Gastroesophageal sphincter (tissue), 4 donors: ENCODE data around the gene SH2D5. TPM values are rescaled to one million over a fixed set of nuclear protein-coding genes. Genes with fewer than 3 reads are reported as not detected.

Experiments
- ATAC-seq: fragments of 150-250 bp; one replicate; pipeline ENCODE4 v1.9.1; 2016; ENCODE audit warnings: mild to moderate bottlenecking, moderate library complexity
- H3K27ac ChIP-seq, 4 donors: fragments of 200-600 bp; sonication (generic) in 3 of 4; 1 replicate in 3 of 4; 2 replicates in 1 of 4; pipeline ENCODE4 v1.5.1; 2016 to 2019
- H3K27me3 ChIP-seq: fragments of 200-600 bp; sonication (generic); one replicate; pipeline ENCODE4 v1.5.1; 2019
- H3K36me3 ChIP-seq, 2 donors: fragments of 200-600 bp; sonication (generic); one replicate each; pipeline ENCODE4 v1.5.1; 2019; ENCODE audit warnings: control low read depth in 1 of 2
- H3K4me1 ChIP-seq, 3 donors: fragments of 200-600 bp; sonication (generic); 1 replicate in 2 of 3; 2 replicates in 1 of 3; pipeline ENCODE4 v1.5.1; 2016 to 2019; ENCODE audit warnings: control low read depth in 2 of 3
- H3K4me3 ChIP-seq, 2 donors: fragments of 200-600 bp; sonication (generic); one replicate each; pipeline ENCODE4 v1.5.1; 2019; ENCODE audit warnings: mild to moderate bottlenecking in 1 of 2, moderate library complexity in 1 of 2
- H3K9me3 ChIP-seq, 3 donors: fragments of 200-600 bp; sonication (generic); one replicate each; pipeline ENCODE4 v1.5.1; 2017 to 2019; ENCODE audit warnings: control low read depth in 2 of 3
- EP300 ChIP-seq: sonication (generic); formaldehyde crosslinking; IDR thresholded peaks from one replicate; pipeline ENCODE4 v1.6.1; 2017; ENCODE audit warnings: antibody characterized with exemption, mild to moderate bottlenecking
- POLR2A ChIP-seq, 2 donors: fragments of 450-650 bp; IDR thresholded peaks; one replicate each; pipeline ENCODE4 v1.6.1; 2017; ENCODE audit warnings: antibody characterized with exemption in 2 of 2, mild to moderate bottlenecking in 2 of 2, moderate library complexity in 1 of 2
- POLR2AphosphoS5 ChIP-seq: sonication (generic); formaldehyde crosslinking; IDR thresholded peaks from one replicate; pipeline ENCODE4 v1.6.1; 2017; ENCODE audit warnings: antibody characterized with exemption
- WGBS, 2 donors: methylation state at CpG; one replicate each; pipeline ENCODE4 v1.1.5; 2018; ENCODE audit warnings: low coverage in 1 of 2; 5-methylcytosine and 5-hydroxymethylcytosine counted together
- total RNA-seq, 4 donors: library from RNA; depleted of rRNA; stranded (reverse); fragments of >200 nt; gene quantifications; one replicate each; pipeline ENCODE4 v1.1.0, GENCODE V29; 2016
- TF ChIP-seq, protein P1 (sequence below), 4 experiments: fragments of 200-600 bp in 2 of 4; fragments of 450-650 bp in 2 of 4; sonication (generic) in 1 of 4; IDR thresholded peaks; one replicate each; pipeline ENCODE4 v1.5.1; 2017 to 2019; ENCODE audit warnings: antibody characterized with exemption in 4 of 4, mild to moderate bottlenecking in 2 of 4, moderate library complexity in 2 of 4

The SH2D5 gene
- total RNA-seq, 4 donors from 2014 or later, result 0.47 to 6.9 (median 1.1) TPM

DNA sequence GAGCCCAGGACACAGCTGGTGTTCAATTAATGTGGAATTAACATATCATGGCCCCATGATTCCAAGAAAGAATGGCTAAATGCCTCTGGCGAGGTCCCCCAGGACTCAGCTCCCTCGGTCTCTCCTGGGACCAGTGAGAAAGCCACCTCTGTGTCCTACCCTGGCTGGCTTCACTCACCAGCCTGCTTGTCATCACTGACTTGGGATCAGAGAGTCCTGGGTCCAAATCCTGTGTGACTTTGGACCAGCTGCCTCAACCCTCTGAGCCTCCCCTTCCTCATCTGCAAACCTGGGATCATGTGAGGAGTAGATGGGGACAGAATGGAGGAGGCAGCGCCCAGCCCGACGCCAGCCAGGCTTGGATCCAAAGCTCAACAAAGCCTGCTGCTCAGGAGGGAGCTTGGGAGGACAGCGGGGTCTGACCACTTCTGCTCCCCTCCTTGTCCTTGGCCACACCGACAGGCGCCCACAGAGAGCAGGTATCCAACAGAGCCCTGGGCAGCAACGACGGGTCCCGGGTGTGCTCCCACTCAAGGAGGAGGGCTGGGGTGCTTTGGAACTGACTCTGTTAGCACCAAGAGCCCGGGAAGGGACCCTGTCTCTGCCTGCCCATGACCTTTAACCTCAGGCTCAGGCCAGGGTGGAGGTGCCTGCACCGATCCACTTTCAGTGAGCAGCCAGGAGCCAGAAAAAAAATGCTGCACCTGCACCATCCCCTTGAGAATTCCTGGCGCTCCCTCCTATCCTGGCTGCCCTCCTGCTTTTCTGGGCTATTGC, 3.2 kb downstream of the SH2D5 start:
- TF ChIP-seq EP300 (no peak), POLR2AphosphoS5 (no peak), POLR2A (IDR thresholded peaks at IDR 0.05) (no peak)
- TF ChIP-seq, protein P1, sequence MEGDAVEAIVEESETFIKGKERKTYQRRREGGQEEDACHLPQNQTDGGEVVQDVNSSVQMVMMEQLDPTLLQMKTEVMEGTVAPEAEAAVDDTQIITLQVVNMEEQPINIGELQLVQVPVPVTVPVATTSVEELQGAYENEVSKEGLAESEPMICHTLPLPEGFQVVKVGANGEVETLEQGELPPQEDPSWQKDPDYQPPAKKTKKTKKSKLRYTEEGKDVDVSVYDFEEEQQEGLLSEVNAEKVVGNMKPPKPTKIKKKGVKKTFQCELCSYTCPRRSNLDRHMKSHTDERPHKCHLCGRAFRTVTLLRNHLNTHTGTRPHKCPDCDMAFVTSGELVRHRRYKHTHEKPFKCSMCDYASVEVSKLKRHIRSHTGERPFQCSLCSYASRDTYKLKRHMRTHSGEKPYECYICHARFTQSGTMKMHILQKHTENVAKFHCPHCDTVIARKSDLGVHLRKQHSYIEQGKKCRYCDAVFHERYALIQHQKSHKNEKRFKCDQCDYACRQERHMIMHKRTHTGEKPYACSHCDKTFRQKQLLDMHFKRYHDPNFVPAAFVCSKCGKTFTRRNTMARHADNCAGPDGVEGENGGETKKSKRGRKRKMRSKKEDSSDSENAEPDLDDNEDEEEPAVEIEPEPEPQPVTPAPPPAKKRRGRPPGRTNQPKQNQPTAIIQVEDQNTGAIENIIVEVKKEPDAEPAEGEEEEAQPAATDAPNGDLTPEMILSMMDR (IDR thresholded peaks at IDR 0.05), result no peak
- Histone ChIP-seq H3K9me3 (no peaks in the 10 kb centered on the region), H3K36me3 (no peaks in the 10 kb centered on the region), H3K27ac (no peak overlapping the region), H3K4me3 (no peak overlapping the region), H3K27me3 (peaks cover 40% of the 10 kb centered on the region), H3K4me1 (peaks cover 0 to 30% (median 12%) of the 10 kb centered on the region in 3 donors)
- WGBS, 2 donors, result 62% methylated on average over 6 of the region's 14 CpGs; no CpG with 5 or more reads in 1 of the 2 donors
- ATAC-seq, result no peak

DNA sequence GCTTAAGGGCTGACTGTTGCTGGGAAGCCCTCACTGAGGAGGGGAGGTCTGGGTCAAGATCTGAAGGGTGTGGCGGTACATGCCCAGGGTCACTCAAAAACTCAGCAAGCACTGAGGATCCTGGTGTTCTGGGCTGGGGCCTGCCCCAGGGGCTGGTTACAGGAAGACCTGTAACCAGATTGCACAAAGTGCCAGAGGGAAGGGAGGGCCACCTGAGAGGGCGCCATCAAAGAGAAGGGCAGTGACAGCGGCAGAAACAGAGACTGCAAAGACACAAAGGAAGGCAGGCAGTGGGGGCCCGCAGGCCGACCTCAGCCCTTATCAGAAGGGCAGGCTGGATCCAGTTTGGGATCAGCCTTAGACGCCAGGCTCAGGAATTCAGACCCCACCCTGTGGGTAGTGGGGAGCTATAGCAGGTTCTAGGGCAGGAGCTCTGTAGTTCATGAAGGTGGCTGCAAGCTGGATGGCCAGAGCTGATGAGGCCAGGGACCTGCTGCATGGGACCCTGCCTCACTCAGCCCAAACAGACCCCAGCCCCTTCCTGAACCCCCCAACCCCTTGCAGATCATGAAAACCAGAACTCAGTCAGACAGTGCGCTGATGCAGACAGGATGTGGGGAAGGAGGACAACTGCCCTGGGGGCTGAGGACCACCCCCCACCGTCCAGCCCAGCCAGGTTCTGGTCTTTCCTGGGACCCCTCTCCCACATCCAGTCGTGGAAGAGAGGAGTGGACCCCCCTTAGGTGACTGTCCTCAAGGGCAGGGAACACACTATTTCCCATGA, 3.9 kb downstream of the SH2D5 start:
- Histone ChIP-seq H3K4me3 (no peak overlapping the region), H3K9me3 (no peaks in the 10 kb centered on the region), H3K27me3 (peaks cover 40% of the 10 kb centered on the region), H3K36me3 (no peaks in the 10 kb centered on the region), H3K27ac (no peak overlapping the region), H3K4me1 (peaks cover 0 to 27% (median 11%) of the 10 kb centered on the region in 3 donors)
- no peak for TF ChIP-seq EP300
- ATAC-seq, result no peak
- whole genome bisulfite sequencing, 2 donors, result 78 to 92% methylated on average over 5 to 6 of the region's 9 CpGs

DNA sequence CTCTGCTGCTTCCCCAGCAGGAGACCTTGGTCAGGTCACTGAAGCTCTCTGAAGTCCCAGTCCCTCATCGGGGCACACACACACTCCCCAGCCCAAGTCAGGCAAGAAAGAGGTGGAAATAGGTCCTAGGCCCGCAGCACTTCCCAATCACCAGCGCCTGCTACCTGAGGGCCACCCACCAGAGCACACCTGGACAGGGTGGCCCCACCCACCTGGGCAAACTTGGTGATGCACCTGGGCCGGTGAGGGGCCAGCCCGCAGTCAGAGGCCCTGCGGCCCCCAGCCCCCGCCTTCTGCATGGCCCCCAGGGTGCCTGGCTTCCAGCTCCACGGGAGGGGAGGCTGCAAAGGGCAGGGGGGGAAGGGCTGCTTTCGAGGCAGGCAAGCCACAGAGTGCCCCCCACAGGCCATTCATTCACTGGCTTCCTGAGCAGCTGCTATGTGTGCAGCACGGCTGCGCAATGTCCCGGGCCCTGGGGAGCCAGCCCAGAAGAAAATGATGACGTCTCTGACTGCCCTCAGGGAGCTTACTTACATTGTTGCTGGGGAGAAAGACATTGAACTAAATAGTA, 4.7 kb downstream of the SH2D5 start:
- 27% methylated on average over 3 of the region's 13 CpGs; no CpG with 5 or more reads in 1 of the 2 donors for WGBS, 2 donors
- no peak for ATAC-seq
- H3K4me3 ChIP-seq, result no peak overlapping the region
- H3K9me3 ChIP-seq, result no peaks in the 10 kb centered on the region
- no peak for TF ChIP-seq POLR2A (IDR thresholded peaks at IDR 0.05)
- no peak for TF ChIP-seq EP300
- TF ChIP-seq, protein P1 (IDR thresholded peaks at IDR 0.05), result no peak
- TF ChIP-seq POLR2AphosphoS5, result no peak
- peaks cover 40% of the 10 kb centered on the region for H3K27me3 ChIP-seq
- no peaks in the 10 kb centered on the region for H3K36me3 ChIP-seq
- peaks cover 0 to 20% (median 7%) of the 10 kb centered on the region in 3 donors for H3K4me1 ChIP-seq
- no peak overlapping the region for H3K27ac ChIP-seq

GRCh38 chr1:20726932-20727745, 5.4 kb downstream of the SH2D5 start:
- Histone ChIP-seq H3K27ac (no peak overlapping the region), H3K27me3 (peaks cover 39% of the 10 kb centered on the region), H3K4me3 (no peak overlapping the region), H3K36me3 (no peaks in the 10 kb centered on the region), H3K9me3 (no peaks in the 10 kb centered on the region), H3K4me1 (peaks cover 0 to 13% (median 5%) of the 10 kb centered on the region in 3 donors)
- 93% methylated on average over 8 of the region's 17 CpGs; no CpG with 5 or more reads in 1 of the 2 donors for WGBS, 2 donors
- no peak for ATAC-seq
- TF ChIP-seq POLR2AphosphoS5 (no peak), EP300 (no peak), POLR2A (IDR thresholded peaks at IDR 0.05) (no peak)
- TF ChIP-seq, protein P1 (IDR thresholded peaks at IDR 0.05), result no peak
